Liver (tissue), 3 donors: ENCODE measurements around the gene SHISAL1.

Experiments used
- ATF3 ChIP-seq: IDR thresholded peaks from 2 replicates; pipeline ENCODE4 v1.6.1; 2016; ENCODE audit warnings: antibody characterized with exemption
- FOXA1 ChIP-seq: IDR thresholded peaks from 2 replicates; pipeline ENCODE4 v1.6.1; 2016; ENCODE audit warnings: antibody characterized with exemption
- FOXA2 ChIP-seq: IDR thresholded peaks from 2 replicates; pipeline ENCODE4 v1.6.1; 2016; ENCODE audit warnings: antibody characterized with exemption
- GABPA ChIP-seq, 2 donors: IDR thresholded peaks in 1 of 2; conservative IDR thresholded peaks in 1 of 2; 2 replicates each; pipeline ENCODE4 v1.6.1; 2016; ENCODE audit warnings: antibody characterized with exemption in 2 of 2, mild to moderate bottlenecking in 1 of 2, moderate library complexity in 1 of 2
- JUND ChIP-seq, 2 donors: IDR thresholded peaks; 2 replicates each; pipeline ENCODE4 v1.6.1; 2016; ENCODE audit warnings: antibody characterized with exemption in 2 of 2
- NR2F2 ChIP-seq: IDR thresholded peaks from 2 replicates; pipeline ENCODE4 v1.6.1; 2016; ENCODE audit warnings: antibody characterized with exemption
- RAD21 ChIP-seq, 2 donors: IDR thresholded peaks; 2 replicates each; pipeline ENCODE4 v1.6.1; 2016; ENCODE audit warnings: antibody characterized with exemption in 2 of 2, mild to moderate bottlenecking in 2 of 2
- RXRA ChIP-seq, 2 donors: IDR thresholded peaks; 2 replicates each; pipeline ENCODE4 v1.6.1; 2017 to 2018; ENCODE audit warnings: antibody characterized with exemption in 2 of 2, mild to moderate bottlenecking in 1 of 2
- SP1 ChIP-seq: IDR thresholded peaks from 2 replicates; pipeline ENCODE4 v1.6.1; 2018; ENCODE audit warnings: antibody characterized with exemption, mild to moderate bottlenecking
- TAF1 ChIP-seq: conservative IDR thresholded peaks from 2 replicates; pipeline ENCODE4 v1.6.1; 2016; ENCODE audit warnings: antibody characterized with exemption, mild to moderate bottlenecking
- YY1 ChIP-seq: IDR thresholded peaks from 2 replicates; pipeline ENCODE4 v1.6.1; 2016; ENCODE audit warnings: antibody characterized with exemption, mild to moderate bottlenecking
- TF ChIP-seq, protein P1 (sequence below): fragments of 150-350 bp; IDR thresholded peaks from 2 replicates; pipeline ENCODE4 v1.5.1; 2017; ENCODE audit warnings: improper control_type of control experiment, low read depth, low read length; ENCODE audit not compliant: missing input control
- TF ChIP-seq, protein P2 (sequence below): IDR thresholded peaks from 2 replicates; pipeline ENCODE4 v1.6.1; 2016; ENCODE audit warnings: antibody characterized with exemption, mild to moderate bottlenecking
- TF ChIP-seq, protein P3 (sequence below): IDR thresholded peaks from 2 replicates; pipeline ENCODE4 v1.6.1; 2016; ENCODE audit warnings: antibody characterized with exemption
- donor health status: healthy.
- donor health status: healthy.

GRCh38 chr22:44309137-44309536, 3.6 kb downstream of the SHISAL1 start:
- TF ChIP-seq, protein P1, sequence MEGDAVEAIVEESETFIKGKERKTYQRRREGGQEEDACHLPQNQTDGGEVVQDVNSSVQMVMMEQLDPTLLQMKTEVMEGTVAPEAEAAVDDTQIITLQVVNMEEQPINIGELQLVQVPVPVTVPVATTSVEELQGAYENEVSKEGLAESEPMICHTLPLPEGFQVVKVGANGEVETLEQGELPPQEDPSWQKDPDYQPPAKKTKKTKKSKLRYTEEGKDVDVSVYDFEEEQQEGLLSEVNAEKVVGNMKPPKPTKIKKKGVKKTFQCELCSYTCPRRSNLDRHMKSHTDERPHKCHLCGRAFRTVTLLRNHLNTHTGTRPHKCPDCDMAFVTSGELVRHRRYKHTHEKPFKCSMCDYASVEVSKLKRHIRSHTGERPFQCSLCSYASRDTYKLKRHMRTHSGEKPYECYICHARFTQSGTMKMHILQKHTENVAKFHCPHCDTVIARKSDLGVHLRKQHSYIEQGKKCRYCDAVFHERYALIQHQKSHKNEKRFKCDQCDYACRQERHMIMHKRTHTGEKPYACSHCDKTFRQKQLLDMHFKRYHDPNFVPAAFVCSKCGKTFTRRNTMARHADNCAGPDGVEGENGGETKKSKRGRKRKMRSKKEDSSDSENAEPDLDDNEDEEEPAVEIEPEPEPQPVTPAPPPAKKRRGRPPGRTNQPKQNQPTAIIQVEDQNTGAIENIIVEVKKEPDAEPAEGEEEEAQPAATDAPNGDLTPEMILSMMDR, result no peak
- no peak for TF ChIP-seq NR2F2
- no peak for TF ChIP-seq GABPA (IDR thresholded peaks at IDR 0.05 in 1 of 2, conservative IDR thresholded peaks at IDR 0.05 in 1 of 2)
- TF ChIP-seq FOXA2, result no peak
- no peak for TF ChIP-seq RXRA (IDR thresholded peaks at IDR 0.05)
- no peak for TF ChIP-seq RAD21 (IDR thresholded peaks at IDR 0.05)
- TF ChIP-seq, protein P2, sequence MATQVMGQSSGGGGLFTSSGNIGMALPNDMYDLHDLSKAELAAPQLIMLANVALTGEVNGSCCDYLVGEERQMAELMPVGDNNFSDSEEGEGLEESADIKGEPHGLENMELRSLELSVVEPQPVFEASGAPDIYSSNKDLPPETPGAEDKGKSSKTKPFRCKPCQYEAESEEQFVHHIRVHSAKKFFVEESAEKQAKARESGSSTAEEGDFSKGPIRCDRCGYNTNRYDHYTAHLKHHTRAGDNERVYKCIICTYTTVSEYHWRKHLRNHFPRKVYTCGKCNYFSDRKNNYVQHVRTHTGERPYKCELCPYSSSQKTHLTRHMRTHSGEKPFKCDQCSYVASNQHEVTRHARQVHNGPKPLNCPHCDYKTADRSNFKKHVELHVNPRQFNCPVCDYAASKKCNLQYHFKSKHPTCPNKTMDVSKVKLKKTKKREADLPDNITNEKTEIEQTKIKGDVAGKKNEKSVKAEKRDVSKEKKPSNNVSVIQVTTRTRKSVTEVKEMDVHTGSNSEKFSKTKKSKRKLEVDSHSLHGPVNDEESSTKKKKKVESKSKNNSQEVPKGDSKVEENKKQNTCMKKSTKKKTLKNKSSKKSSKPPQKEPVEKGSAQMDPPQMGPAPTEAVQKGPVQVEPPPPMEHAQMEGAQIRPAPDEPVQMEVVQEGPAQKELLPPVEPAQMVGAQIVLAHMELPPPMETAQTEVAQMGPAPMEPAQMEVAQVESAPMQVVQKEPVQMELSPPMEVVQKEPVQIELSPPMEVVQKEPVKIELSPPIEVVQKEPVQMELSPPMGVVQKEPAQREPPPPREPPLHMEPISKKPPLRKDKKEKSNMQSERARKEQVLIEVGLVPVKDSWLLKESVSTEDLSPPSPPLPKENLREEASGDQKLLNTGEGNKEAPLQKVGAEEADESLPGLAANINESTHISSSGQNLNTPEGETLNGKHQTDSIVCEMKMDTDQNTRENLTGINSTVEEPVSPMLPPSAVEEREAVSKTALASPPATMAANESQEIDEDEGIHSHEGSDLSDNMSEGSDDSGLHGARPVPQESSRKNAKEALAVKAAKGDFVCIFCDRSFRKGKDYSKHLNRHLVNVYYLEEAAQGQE, result no peak
- TF ChIP-seq, protein P3, sequence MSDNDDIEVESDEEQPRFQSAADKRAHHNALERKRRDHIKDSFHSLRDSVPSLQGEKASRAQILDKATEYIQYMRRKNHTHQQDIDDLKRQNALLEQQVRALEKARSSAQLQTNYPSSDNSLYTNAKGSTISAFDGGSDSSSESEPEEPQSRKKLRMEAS, result no peak
- no peak for TF ChIP-seq FOXA1
- no peak for TF ChIP-seq ATF3
- no peak for TF ChIP-seq SP1
- TF ChIP-seq TAF1, result no peak
- no peak for TF ChIP-seq YY1
- no peak for TF ChIP-seq JUND (IDR thresholded peaks at IDR 0.05)
